HEK293T (cell line): ENCODE results near the gene CDH15.

Experiments used
- CTCF ChIA-PET: fragments of 350-600 bp; formaldehyde crosslinking; extraction: SDS; loops from one replicate; lab custom pipeline; 2021; ENCODE audit warnings: antibody characterized with exemption, inconsistent platforms; lab: Yijun Ruan, JAX
- POLR2A ChIA-PET: fragments of 350-600 bp; formaldehyde crosslinking; extraction: SDS; loops from one replicate; lab custom pipeline; 2020; ENCODE audit warnings: antibody characterized with exemption, inconsistent platforms; lab: Yijun Ruan, JAX
- DNase-seq: peaks from one replicate; pipeline ENCODE4 v3.0.0; 2012; ENCODE audit warnings: mixed read lengths; ENCODE audit errors: extremely low spot score
- ARNT ChIP-seq: fragments of 450-650 bp; IDR thresholded peaks from 2 replicates; pipeline ENCODE4 v1.6.1; 2017; ENCODE audit warnings: mild to moderate bottlenecking
- BHLHE40 ChIP-seq: fragments of 450-650 bp; IDR thresholded peaks from 2 replicates; pipeline ENCODE4 v1.6.1; 2016; ENCODE audit warnings: mild to moderate bottlenecking, moderate library complexity, borderline replicate concordance
- CTBP1 ChIP-seq: fragments of 450-650 bp; IDR thresholded peaks from 2 replicates; pipeline ENCODE4 v1.6.1; 2016; ENCODE audit warnings: borderline replicate concordance
- ELF4 ChIP-seq: fragments of 450-650 bp; IDR thresholded peaks from 2 replicates; pipeline ENCODE4 v1.6.1; 2017; ENCODE audit warnings: antibody characterized with exemption
- FOXK2 ChIP-seq: fragments of 450-650 bp; IDR thresholded peaks from 2 replicates; pipeline ENCODE4 v1.6.1; 2016; ENCODE audit warnings: mild to moderate bottlenecking
- FOXM1 ChIP-seq: fragments of 450-650 bp; IDR thresholded peaks from 2 replicates; pipeline ENCODE4 v1.6.1; 2017; ENCODE audit warnings: mild to moderate bottlenecking, borderline replicate concordance
- HDGF ChIP-seq: fragments of 450-650 bp; IDR thresholded peaks from 2 replicates; pipeline ENCODE4 v1.6.1; 2017; ENCODE audit warnings: antibody characterized with exemption, borderline replicate concordance
- L3MBTL2 ChIP-seq: fragments of 450-650 bp; conservative IDR thresholded peaks from 2 replicates; pipeline ENCODE4 v1.6.1; 2016; ENCODE audit warnings: mild to moderate bottlenecking
- LEF1 ChIP-seq: fragments of 450-650 bp; IDR thresholded peaks from 2 replicates; pipeline ENCODE4 v1.6.1; 2017; ENCODE audit warnings: mild to moderate bottlenecking, borderline replicate concordance
- NFRKB ChIP-seq: fragments of 450-650 bp; IDR thresholded peaks from 2 replicates; pipeline ENCODE4 v1.6.1; 2016; ENCODE audit warnings: mild to moderate bottlenecking, moderate library complexity
- SP1 ChIP-seq: fragments of 450-650 bp; IDR thresholded peaks from 2 replicates; pipeline ENCODE4 v1.6.1; 2017
- SUZ12 ChIP-seq: fragments of 450-650 bp; IDR thresholded peaks from 2 replicates; pipeline ENCODE4 v1.6.1; 2016; ENCODE audit warnings: mild to moderate bottlenecking
- TARDBP ChIP-seq: fragments of 450-650 bp; IDR thresholded peaks from 2 replicates; pipeline ENCODE4 v1.6.1; 2016
- ZNF384 ChIP-seq: fragments of 450-650 bp; IDR thresholded peaks from 2 replicates; pipeline ENCODE4 v1.6.1; 2016
- TF ChIP-seq, protein P1 (sequence below): fragments of 450-650 bp; IDR thresholded peaks from 2 replicates; pipeline ENCODE4 v1.6.1; 2016

Gene CDH15, protein sequence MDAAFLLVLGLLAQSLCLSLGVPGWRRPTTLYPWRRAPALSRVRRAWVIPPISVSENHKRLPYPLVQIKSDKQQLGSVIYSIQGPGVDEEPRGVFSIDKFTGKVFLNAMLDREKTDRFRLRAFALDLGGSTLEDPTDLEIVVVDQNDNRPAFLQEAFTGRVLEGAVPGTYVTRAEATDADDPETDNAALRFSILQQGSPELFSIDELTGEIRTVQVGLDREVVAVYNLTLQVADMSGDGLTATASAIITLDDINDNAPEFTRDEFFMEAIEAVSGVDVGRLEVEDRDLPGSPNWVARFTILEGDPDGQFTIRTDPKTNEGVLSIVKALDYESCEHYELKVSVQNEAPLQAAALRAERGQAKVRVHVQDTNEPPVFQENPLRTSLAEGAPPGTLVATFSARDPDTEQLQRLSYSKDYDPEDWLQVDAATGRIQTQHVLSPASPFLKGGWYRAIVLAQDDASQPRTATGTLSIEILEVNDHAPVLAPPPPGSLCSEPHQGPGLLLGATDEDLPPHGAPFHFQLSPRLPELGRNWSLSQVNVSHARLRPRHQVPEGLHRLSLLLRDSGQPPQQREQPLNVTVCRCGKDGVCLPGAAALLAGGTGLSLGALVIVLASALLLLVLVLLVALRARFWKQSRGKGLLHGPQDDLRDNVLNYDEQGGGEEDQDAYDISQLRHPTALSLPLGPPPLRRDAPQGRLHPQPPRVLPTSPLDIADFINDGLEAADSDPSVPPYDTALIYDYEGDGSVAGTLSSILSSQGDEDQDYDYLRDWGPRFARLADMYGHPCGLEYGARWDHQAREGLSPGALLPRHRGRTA

DNA sequence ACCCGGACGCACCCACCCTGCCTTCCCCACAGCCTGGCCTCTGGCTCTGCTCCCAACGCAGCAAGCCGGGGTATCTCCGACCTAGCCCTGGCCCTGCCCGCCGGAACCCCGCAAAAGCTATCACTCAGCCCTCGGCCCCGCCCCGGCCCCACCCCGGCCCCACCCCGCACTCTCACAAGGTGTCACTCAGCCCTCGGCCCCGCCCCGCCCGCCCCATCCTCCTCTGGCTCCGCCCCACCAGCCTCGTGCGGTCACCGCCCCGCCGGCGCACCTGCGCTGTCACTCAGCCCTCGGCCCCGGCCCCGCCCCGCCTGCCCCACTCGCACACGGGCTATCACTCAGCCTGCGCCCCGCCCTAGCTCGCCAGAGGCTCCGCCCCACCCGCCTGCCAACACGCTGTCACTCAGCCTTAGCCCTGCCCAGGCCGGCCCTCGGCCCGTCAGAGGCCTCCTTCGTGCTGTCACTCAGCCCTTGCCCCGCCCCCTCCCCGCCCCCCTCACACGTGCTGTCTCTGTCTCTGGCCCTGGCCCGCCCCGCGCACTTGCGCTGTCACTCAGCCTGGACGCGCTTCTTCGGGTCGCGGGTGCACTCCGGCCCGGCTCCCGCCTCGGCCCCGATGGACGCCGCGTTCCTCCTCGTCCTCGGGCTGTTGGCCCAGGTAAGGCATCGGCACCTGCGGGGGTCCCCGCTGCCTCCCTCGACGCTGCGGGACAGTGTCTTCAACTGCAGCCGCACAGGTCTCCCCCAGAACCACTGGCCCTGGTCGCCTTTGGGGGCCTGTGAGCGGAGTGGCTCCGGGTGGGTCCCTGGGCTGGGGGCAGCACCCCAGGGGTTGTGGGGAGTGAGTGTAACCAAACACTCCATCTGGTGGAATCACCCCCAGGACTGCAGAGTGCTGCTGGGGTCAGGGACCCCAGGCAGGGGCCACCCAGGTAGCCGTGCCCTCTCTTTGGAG is at the start of gene CDH15:
TSS of gene CDH15 (plus strand) at position 533 of the 955 bp plus-strand sequence. CDS start at position 617, 84 bp downstream.
- CTCF ChIA-PET: no interaction called here
- DNase-seq: peak; percentile 99
- TF ChIP-seq, protein P1, sequence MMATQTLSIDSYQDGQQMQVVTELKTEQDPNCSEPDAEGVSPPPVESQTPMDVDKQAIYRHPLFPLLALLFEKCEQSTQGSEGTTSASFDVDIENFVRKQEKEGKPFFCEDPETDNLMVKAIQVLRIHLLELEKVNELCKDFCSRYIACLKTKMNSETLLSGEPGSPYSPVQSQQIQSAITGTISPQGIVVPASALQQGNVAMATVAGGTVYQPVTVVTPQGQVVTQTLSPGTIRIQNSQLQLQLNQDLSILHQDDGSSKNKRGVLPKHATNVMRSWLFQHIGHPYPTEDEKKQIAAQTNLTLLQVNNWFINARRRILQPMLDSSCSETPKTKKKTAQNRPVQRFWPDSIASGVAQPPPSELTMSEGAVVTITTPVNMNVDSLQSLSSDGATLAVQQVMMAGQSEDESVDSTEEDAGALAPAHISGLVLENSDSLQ: peak; percentile 99
- TF ChIP-seq FOXK2: no peak
- TF ChIP-seq L3MBTL2: peak; percentile 73; the same call in 1 of the 2 replicates
- peak; percentile 70 for TF ChIP-seq SP1
- no peak for TF ChIP-seq ELF4
- POLR2A ChIA-PET: no interaction called here

DNA sequence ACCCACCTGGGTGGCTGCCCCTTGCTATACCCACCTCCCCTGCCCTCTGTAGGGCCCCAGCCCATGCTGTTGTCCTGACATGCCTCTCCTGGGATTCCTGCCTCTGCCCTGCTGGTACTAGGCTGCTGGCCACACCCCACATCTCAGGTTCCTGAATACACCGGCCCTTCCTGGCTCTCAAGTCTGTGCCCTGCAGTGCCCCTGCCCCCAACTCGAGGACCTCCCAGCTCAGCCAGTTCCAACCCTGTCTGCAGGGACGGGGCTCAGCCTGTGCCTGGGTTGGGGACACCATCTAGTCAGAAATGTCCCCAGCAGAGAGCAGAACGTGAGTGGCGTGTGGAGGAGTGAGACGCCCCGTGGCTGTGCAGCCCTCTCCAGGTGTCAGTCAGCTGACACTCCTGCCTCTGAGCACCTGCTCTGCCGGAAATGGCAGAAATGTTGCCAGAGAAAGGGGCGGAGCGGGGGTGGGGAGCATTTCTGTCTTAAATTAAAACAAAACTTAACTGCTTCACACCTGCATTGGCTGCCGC is 49.2 kb upstream of the CDH15 start:
- ChIA-PET CTCF (no interaction called here), POLR2A (no interaction called here)
- no peak for DNase-seq
- TF ChIP-seq, protein P1: no peak
- no peak for TF ChIP-seq SP1

DNA sequence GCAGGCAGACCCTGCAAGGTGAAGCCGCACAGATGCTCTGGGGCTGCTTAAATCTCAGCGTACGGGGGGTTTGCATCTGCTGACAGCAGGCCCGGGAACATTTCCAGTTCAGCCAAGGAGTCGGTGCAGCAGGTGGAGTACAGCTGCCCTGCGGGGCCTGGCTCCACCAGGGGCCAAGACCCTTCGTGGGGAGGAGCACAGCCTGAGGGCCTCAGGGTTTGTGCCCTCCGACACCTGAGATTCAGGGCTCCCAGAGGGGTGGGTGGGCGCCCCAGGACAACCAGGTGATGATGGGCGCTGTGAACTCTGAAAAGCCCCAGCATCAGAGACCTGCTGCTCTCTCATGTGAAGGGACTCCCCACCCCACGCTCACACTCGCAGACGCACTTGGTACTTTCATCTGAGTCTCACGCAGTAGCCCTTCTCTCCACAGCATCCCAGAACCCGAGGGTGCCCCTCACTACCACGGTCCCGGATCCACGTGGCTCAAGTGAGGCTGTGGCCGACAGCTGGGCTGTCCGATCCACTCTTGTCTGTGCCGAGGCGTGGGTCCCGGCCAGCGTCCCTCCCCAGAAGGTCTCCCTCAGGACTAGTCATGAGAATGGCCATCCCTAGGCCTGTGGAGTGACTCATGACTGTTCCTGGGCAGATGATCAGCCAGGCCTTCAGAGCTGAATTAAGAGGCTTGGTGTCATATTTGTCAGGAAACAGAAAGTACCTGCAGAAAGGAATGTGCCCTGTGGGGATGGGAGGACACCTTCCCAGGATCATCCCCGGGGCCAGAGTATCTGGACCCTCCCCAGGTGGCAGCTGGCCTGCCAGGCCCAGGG is 48.3 kb upstream of the CDH15 start:
- POLR2A ChIA-PET: no interaction called here
- no peak for DNase-seq

DNA sequence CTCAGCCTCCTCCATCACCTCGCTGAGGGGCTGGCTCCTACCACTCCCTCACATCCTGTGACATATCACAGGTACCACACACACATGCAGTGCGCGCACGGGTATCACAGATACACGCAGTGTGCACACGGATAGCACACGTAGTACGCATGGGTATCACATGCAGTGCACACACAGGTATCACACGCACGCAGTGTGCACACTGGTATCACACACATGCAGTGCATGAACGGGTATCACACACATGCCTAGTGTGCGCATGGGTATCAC is 47.8 kb upstream of the CDH15 start:
- TF ChIP-seq ZNF384 (no peak), NFRKB (no peak), ARNT (no peak), TARDBP (no peak), ELF4 (no peak), L3MBTL2 (no peak), FOXK2 (no peak), SP1 (no peak), CTBP1 (no peak)
- TF ChIP-seq, protein P1: no peak
- POLR2A ChIA-PET: no interaction called here
- CTCF ChIA-PET: no interaction called here
- DNase-seq: no peak

More for the DNA sequence above, 48.3 kb upstream of the CDH15 start:
- CTCF ChIA-PET: no interaction called here
- TF ChIP-seq CTBP1 (no peak), SUZ12 (no peak), L3MBTL2 (no peak), TARDBP (no peak), HDGF (no peak), FOXK2 (no peak), LEF1 (no peak), ZNF384 (no peak), BHLHE40 (no peak), ELF4 (no peak), FOXM1 (no peak), ARNT (no peak), NFRKB (no peak)
- TF ChIP-seq, protein P1: no peak

DNA sequence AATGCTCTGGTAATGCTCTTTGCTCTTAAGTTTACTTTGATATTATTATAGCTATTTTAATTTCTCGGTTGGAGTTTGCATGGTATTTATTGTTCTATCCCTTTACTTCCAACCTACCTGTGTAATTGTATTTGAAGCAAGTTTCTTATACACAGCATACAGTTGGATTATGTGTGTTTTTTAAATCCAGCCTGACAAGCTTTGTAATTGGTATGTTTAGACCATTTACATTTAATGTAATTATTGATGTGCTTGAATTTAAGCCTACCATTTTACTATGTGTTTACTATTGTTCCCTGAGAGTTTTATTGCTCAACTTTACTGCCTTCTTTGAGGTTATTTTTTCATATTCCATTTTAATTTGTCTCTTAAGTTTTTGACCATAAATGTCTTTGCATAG is 42.2 kb upstream of the CDH15 start:
- no peak for DNase-seq
- TF ChIP-seq LEF1 (no peak), ARNT (no peak), L3MBTL2 (no peak), ELF4 (no peak)
- ChIA-PET POLR2A (no interaction called here), CTCF (no interaction called here)
